B cell (primary cell): Measurements from ENCODE around the gene CECR2. TPM values are rescaled to one million over a fixed set of nuclear protein-coding genes. Genes with fewer than 3 reads are reported as not detected.
A peak's percentile ranks its signal among the peaks of the same experiment; 100 is the strongest.

Source experiments
- ATAC-seq: fragments of 200-7000 bp; cut with Tn5 transposase; one replicate; pipeline ENCODE4 v1.10.0; 2021; ENCODE audit warnings: low read depth, mild to moderate bottlenecking, moderate number of reproducible peaks, moderate library complexity
- CTCF ChIA-PET: fragments of 350-600 bp; sonication (Branson Sonifier 250); formaldehyde crosslinking; loops from one replicate; lab custom pipeline; 2021; ENCODE audit warnings: antibody characterized with exemption, inconsistent platforms; lab: Charles Lee
- POLR2A ChIA-PET: fragments of 350-600 bp; sonication (Branson Sonifier 250); formaldehyde crosslinking; loops from one replicate; lab custom pipeline; 2021; ENCODE audit warnings: antibody characterized with exemption; lab: Charles Lee
- DNase-seq: peaks from one replicate; pipeline ENCODE4 v3.0.0; 2013
- H2AFZ ChIP-seq: 2 replicates; pipeline ENCODE4 v1.6.1; 2012; ENCODE audit warnings: mild to moderate bottlenecking, low read depth, low read length; ENCODE audit not compliant: insufficient read depth, poor library complexity, severe bottlenecking
- H3K27ac ChIP-seq, 2 donors: 1 replicate in 1 of 2; 2 replicates in 1 of 2; pipeline ENCODE4 v1.5.1; 2012 to 2013; ENCODE audit warnings: low read length in 2 of 2, mild to moderate bottlenecking in 2 of 2, moderate library complexity in 1 of 2
- H3K27me3 ChIP-seq, 4 experiments: fragments of 200-600 bp in 1 of 4; sonication (generic) in 1 of 4; replicated peaks in 1 of 4; 1 replicate in 2 of 4; 2 replicates in 2 of 4; pipeline versions ENCODE4 v1.6.1 to v1.7.0; 2013 to 2016; ENCODE audit warnings: low read length in 3 of 4, mild to moderate bottlenecking in 2 of 4, mixed read lengths in 1 of 4, moderate library complexity in 1 of 4; ENCODE audit not compliant: insufficient read depth in 4 of 4, control insufficient read depth in 3 of 4; ENCODE audit errors: control extremely low read depth in 1 of 4
- H3K36me3 ChIP-seq, 2 experiments: replicated peaks in 1 of 2; 1 replicate in 1 of 2; 2 replicates in 1 of 2; pipeline versions ENCODE4 v1.6.1 to v1.7.1; 2013; ENCODE audit warnings: low read length in 1 of 2; ENCODE audit not compliant: insufficient read depth in 2 of 2, control insufficient read depth in 1 of 2; ENCODE audit errors: control extremely low read depth in 1 of 2, extremely low read depth in 1 of 2
- H3K4me1 ChIP-seq, 2 donors: fragments of 200-600 bp in 1 of 2; sonication (generic) in 1 of 2; 1 replicate in 1 of 2; 2 replicates in 1 of 2; pipeline versions ENCODE4 v1.5.1 to v1.6.1; 2013 to 2017; ENCODE audit warnings: low read length in 2 of 2; ENCODE audit not compliant: control insufficient read depth in 2 of 2, insufficient read depth in 2 of 2
- H3K4me2 ChIP-seq: replicated peaks from 2 replicates; pipeline ENCODE3; 2012; ENCODE audit warnings: mild to moderate bottlenecking, low read depth, low read length; ENCODE audit not compliant: poor library complexity, severe bottlenecking
- H3K4me3 ChIP-seq, 5 experiments: fragments of 200-600 bp in 1 of 5; sonication (generic) in 1 of 5; 1 replicate in 3 of 5; 2 replicates in 2 of 5; pipeline versions ENCODE4 v1.5.1 to v1.7.0; 2011 to 2016; ENCODE audit warnings: low read length in 4 of 5, mild to moderate bottlenecking in 4 of 5, low read depth in 2 of 5, control low read depth in 1 of 5, moderate library complexity in 1 of 5; ENCODE audit not compliant: insufficient read depth in 1 of 5; ENCODE audit errors: control extremely low read depth in 1 of 5, extremely low read depth in 1 of 5
- H3K79me2 ChIP-seq: fragments of 200-600 bp; sonication (generic); one replicate; pipeline ENCODE4 v1.6.0; 2016; ENCODE audit warnings: low read length; ENCODE audit not compliant: control insufficient read depth, insufficient read depth
- H3K9ac ChIP-seq: fragments of 200-600 bp; sonication (generic); 2 replicates; pipeline ENCODE4 v1.6.1; 2017; ENCODE audit warnings: mild to moderate bottlenecking, low read length, moderate library complexity
- H3K9me3 ChIP-seq, 3 donors: one replicate each; pipeline versions ENCODE4 v1.6.1 to v1.7.1; 2013; ENCODE audit warnings: low read length in 2 of 3; ENCODE audit not compliant: control insufficient read depth in 2 of 3, insufficient read depth in 1 of 3; ENCODE audit errors: control extremely low read depth in 1 of 3
- H4K20me1 ChIP-seq: 2 replicates; pipeline ENCODE4 v1.6.0; 2012; ENCODE audit warnings: mild to moderate bottlenecking, low read length; ENCODE audit not compliant: insufficient read depth, control insufficient read depth, poor library complexity, severe bottlenecking
- H3K27ac Mint-ChIP-seq: one replicate; pipeline ENCODE4 v1.8.0; 2021; ENCODE audit warnings: mixed read lengths
- H3K27me3 Mint-ChIP-seq: one replicate; pipeline ENCODE4 v1.8.0; 2021; ENCODE audit warnings: mixed read lengths
- H3K4me1 Mint-ChIP-seq: one replicate; pipeline ENCODE4 v1.8.0; 2021; ENCODE audit warnings: mixed read lengths
- H3K4me3 Mint-ChIP-seq: one replicate; pipeline ENCODE4 v1.8.0; 2021; ENCODE audit warnings: mixed read lengths
- H3K9me3 Mint-ChIP-seq: one replicate; pipeline ENCODE4 v1.8.0; 2022; ENCODE audit warnings: mixed read lengths; ENCODE audit not compliant: insufficient read depth
- EZH2 ChIP-seq: IDR thresholded peaks from 2 replicates; pipeline ENCODE4 v1.6.1; 2012; ENCODE audit warnings: borderline replicate concordance, low read depth, mild to moderate bottlenecking, moderate library complexity, low read length; ENCODE audit not compliant: insufficient read depth, poor library complexity, severe bottlenecking
- WGBS: methylation state at CpG from one replicate; pipeline ENCODE4 v1.1.5; 2013; ENCODE audit warnings: missing lambda C conversion rate; ENCODE audit not compliant: insufficient coverage; 5-methylcytosine and 5-hydroxymethylcytosine counted together
- intact Hi-C: fragments of 100-400 bp; cut with micrococcal nuclease; formaldehyde crosslinking; loops from one replicate; pipeline ENCODE4 v1.10.0; 2022
- polyA plus RNA-seq: library from polyadenylated mRNA; depleted of rRNA; stranded (reverse); fragments of >200 nt; gene quantifications from 2 replicates; pipeline ENCODE4 v1.2.3, GENCODE V29; 2012
- total RNA-seq, 2 donors: library from RNA; stranded (reverse); fragments of 120-200 nt in 1 of 2; gene quantifications; 1 replicate in 1 of 2; 2 replicates in 1 of 2; pipeline versions ENCODE4 v1.2.3 to v1.2.4, GENCODE V29; 2013 to 2022
- TF ChIP-seq, protein P1 (sequence below): fragments of 200-600 bp; IDR thresholded peaks from one replicate; pipeline ENCODE4 v1.8.0; 2022; ENCODE audit warnings: antibody characterized with exemption, mild to moderate bottlenecking

CECR2 gene
- total and polyA plus RNA-seq, 2 donors (not counting 1 experiment from before 2014, with no cell fraction given): 0.13 to 6.6 TPM

DNA sequence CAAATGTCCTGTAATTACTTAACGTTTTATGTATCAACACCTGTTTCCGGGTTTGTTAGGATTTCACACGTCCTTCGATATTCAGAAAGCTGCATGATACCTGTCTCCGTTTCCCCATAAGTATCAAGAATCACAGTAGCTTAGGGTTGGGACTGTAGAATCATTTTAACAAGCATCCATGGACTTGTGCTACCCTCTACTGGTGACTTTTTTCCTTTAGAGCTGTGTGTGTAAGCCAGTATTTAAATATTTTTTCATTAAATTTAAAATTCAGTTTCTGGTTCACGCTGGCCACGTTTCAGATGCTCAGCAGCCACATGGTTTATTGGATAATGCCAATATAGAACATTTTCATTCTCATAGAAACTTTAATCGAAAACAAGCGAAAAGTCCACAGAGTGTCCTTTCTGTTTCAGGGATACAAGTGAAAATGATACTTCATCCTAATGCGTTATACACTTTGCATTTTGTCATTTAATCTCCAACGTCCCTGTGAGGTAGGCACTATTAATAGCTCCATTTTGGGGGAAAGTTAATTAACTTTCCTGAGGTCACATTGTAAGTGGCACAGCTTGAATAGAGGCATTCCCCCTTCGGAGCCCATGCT lies 132.5 kb downstream of the CECR2 start:
- H3K4me1 ChIP-seq: peaks cover 0 to 3% of the 10 kb centered on the region in 2 donors
- no peak overlapping the region for H2AFZ ChIP-seq
- H3K27me3 ChIP-seq: no peaks in the 10 kb centered on the region
- H3K4me3 ChIP-seq: no peak overlapping the region
- Mint-ChIP-seq H3K27ac (no peak overlapping the region), H3K4me3 (no peak overlapping the region), H3K9me3 (no peaks in the 10 kb centered on the region), H3K27me3 (no peaks in the 10 kb centered on the region), H3K4me1 (peaks cover 4% of the 10 kb centered on the region)
- DNase-seq (peak; percentile 82), ATAC-seq (peak; percentile 78)
- no peak overlapping the region for H3K9ac ChIP-seq
- no peaks in the 10 kb centered on the region for H4K20me1 ChIP-seq
- WGBS: 28% methylated on average over 4 of the region's 12 CpGs
- intact Hi-C loops: loop anchor here (1.0 to 2.0 kb wide), 6 partner anchors 131 to 426 kb away; no protein-coding TSS in a partner anchor
- POLR2A ChIA-PET: interaction anchor here (0.6 to 0.9 kb wide), 2 partner anchors 240 to 330 kb away, joined by 4 read pairs; no protein-coding TSS in a partner anchor
- TF ChIP-seq EZH2: no peak
- TF ChIP-seq, protein P1, sequence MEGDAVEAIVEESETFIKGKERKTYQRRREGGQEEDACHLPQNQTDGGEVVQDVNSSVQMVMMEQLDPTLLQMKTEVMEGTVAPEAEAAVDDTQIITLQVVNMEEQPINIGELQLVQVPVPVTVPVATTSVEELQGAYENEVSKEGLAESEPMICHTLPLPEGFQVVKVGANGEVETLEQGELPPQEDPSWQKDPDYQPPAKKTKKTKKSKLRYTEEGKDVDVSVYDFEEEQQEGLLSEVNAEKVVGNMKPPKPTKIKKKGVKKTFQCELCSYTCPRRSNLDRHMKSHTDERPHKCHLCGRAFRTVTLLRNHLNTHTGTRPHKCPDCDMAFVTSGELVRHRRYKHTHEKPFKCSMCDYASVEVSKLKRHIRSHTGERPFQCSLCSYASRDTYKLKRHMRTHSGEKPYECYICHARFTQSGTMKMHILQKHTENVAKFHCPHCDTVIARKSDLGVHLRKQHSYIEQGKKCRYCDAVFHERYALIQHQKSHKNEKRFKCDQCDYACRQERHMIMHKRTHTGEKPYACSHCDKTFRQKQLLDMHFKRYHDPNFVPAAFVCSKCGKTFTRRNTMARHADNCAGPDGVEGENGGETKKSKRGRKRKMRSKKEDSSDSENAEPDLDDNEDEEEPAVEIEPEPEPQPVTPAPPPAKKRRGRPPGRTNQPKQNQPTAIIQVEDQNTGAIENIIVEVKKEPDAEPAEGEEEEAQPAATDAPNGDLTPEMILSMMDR: peak; percentile 91
- no peaks in the 10 kb centered on the region for H3K79me2 ChIP-seq
- H3K36me3 ChIP-seq: no peaks in the 10 kb centered on the region
- no peaks in the 10 kb centered on the region for H3K9me3 ChIP-seq
- CTCF ChIA-PET: interaction anchor here (0.6 to 10.7 kb wide), 68 partner anchors 8 to 1796 kb away, joined by 3 to 302 read pairs (median 4); partner anchors contain the start of genes ADA2, BCL2L13 and CECR2
- no peak overlapping the region for H3K27ac ChIP-seq
- no peak overlapping the region for H3K4me2 ChIP-seq

DNA sequence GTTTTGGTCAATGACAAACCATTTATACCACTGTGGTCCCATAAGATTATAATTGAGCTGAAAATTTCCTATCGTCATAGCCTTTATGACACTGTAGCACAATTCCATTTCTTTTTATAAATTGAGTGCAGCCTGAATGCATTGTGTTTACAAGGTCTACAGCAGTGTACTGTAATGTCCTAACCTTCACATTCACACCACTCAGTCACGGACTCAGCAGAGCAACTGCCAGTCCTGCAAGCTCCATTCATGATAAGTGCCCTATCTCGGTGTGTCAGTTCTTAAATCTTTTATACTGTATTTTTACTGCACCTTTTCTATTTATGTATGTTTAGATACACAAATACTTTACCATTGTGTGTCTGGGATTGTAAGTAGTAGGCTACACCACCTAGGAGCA lies 138.8 kb downstream of the CECR2 start:
- no peak overlapping the region for H3K4me2 ChIP-seq
- H3K9ac ChIP-seq: no peak overlapping the region
- ChIA-PET CTCF (no interaction called here), POLR2A (no interaction called here)
- H3K9me3 ChIP-seq: no peaks in the 10 kb centered on the region
- Mint-ChIP-seq H3K9me3 (no peaks in the 10 kb centered on the region), H3K27me3 (no peaks in the 10 kb centered on the region), H3K4me1 (no peaks in the 10 kb centered on the region), H3K27ac (no peak overlapping the region), H3K4me3 (no peak overlapping the region)
- no peaks in the 10 kb centered on the region for H3K79me2 ChIP-seq
- no peak for ATAC-seq
- no peaks in the 10 kb centered on the region for H3K27me3 ChIP-seq
- H3K4me1 ChIP-seq: no peaks in the 10 kb centered on the region
- no peaks in the 10 kb centered on the region for H3K36me3 ChIP-seq
- 100% methylated on average over 1 of the region's 3 CpGs for WGBS
- intact Hi-C loops: no loop called here
- TF ChIP-seq, protein P1: no peak
- TF ChIP-seq EZH2: no peak
- no peak overlapping the region for H3K4me3 ChIP-seq
- no peak overlapping the region for H3K27ac ChIP-seq
- no peak overlapping the region for H2AFZ ChIP-seq
- H4K20me1 ChIP-seq: no peaks in the 10 kb centered on the region
- no peak for DNase-seq
